Measurements from ENCODE around the gene ITGA11.

ITGA11 gene

GRCh38 chr15:68279779-68280753 lies 151.9 kb downstream of the ITGA11 start:
- DNase-seq, result no peak

GRCh38 chr15:68278595-68279405 lies 153.2 kb downstream of the ITGA11 start:
- no peak for DNase-seq

DNA sequence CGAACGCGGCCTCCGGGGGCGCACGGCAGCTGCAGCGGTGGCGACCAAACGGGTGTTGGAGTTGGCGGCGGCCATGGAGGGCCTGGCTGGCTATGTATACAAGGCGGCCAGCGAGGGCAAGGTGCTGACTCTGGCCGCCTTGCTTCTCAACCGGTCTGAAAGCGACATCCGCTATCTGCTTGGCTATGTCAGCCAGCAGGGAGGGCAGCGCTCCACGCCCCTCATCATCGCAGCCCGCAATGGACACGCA lies 153.7 kb downstream of the ITGA11 start:
- peak; percentile 75 for DNase-seq

DNA sequence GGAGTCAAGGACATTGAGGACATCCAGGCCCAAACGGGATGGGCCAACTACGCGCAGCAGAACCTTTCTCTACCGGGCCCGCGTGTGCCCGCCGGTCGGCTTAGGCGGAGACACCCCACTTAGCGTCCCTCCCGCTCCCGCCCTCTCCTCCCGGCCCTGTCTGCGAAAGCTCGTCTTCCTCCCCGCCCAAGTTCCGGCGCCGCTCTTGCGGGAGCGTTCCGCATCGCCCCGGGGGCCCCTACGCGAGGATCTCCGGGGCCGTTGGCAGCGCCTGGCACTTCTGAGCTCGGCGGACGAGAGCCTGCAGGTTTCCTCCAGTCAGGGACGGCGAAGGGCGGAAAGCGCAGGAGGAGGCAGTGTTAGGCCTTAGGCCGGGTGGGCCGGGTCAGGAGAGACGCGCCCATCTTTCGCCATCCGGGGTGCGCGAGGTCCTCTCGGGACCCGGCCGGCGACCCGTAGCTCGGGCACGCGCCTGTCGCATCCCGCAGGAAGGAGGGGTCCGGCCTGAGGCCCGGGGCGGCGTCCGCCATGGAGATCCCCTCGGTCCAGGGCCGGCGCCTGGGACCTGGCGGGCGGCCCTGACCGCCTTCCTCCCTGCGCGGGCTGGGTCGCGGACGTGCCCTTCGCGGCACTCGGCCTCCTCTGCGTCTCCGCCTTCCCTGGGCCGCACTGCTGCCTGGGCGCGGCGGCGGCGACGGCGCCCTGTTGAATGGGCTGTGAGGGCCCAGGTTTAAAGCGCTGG lies 154.2 kb downstream of the ITGA11 start, which contains the start of gene FEM1B:
FEM1B (plus strand) TSS at position 143 of the 742 bp plus-strand sequence. CDS start 673 bp downstream, outside the sequence.
- peak; percentile 90 for DNase-seq

- DNase-seq, result no peak
Observed at GRCh38 chr15:68277131-68277602, 154.8 kb downstream of the ITGA11 start.

DNA sequence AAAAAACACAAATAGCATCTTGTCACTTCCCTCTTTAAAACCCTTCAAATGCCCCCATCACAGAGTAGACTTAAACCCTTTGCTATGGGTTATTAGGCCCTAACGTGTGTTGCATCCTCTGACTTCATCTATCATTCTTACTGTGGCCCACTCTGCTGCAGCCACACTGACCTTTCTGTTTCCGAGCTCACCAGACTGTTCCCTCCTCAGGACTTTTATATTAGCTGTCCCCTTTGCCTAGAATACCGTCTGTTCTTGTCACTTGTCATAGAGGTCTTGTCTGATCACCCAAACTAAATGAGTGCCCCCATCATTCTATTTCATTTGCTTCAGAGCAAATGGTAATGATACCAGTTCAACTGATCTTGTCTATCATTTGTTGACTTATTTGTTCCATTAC lies 155.3 kb downstream of the ITGA11 start:
- no peak for DNase-seq

GRCh38 chr15:68275165-68275746 lies 156.7 kb downstream of the ITGA11 start:
- DNase-seq, result no peak

- DNase-seq, result no peak
Observed at GRCh38 chr15:68274201-68274848, 157.6 kb downstream of the ITGA11 start.

GRCh38 chr15:68272721-68273271 lies 159.2 kb downstream of the ITGA11 start:
- DNase-seq, result no peak

DNA sequence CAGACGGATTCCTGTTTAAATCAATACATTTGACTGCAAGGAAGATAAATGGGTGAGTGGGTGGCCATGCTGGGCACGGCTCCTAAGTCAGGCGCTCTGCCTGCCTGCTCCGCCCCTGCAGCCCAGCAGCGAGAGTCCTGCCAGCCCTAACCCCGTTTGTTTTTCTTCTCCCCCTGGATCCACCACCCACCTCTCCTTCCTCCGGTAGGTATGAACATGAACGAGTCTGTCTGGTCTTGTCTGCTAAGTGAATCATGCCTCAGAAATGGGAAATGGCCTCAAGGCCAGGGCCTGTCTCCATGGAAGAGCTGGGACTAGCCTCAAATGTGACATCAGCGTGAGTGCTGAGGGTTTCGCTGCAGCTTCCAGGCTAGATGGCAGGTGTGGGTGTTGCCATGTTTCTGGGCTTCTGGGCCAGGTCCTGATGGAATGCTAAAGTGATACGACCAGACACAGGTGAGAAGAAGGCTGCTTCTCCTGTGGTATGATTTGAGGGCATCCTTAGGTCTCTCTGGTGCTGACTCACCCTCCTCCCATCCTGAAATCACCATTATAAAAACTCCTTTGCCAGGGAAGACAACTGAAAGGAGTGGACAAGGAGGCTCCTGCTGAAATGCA lies 160.0 kb downstream of the ITGA11 start:
- DNase-seq, result no peak

DNA sequence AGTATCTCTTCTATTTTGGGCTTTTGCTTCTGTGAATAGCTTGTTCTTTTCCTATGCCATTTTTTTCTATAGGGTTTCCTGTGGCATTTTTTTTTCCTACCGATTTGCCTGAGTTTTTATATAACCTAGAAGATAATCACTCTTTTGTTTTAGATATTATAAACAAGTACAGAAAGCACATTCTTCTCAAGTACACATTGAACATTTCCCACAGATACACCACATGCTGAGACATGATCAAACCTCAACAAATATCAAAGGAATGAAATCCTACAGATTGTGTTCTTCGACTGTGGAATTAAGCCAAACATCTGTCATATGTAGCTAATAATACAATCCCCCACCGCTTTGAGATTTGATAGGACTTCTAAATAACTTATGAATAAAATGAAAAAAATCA lies 163.6 kb downstream of the ITGA11 start:
- no peak for DNase-seq

DNA sequence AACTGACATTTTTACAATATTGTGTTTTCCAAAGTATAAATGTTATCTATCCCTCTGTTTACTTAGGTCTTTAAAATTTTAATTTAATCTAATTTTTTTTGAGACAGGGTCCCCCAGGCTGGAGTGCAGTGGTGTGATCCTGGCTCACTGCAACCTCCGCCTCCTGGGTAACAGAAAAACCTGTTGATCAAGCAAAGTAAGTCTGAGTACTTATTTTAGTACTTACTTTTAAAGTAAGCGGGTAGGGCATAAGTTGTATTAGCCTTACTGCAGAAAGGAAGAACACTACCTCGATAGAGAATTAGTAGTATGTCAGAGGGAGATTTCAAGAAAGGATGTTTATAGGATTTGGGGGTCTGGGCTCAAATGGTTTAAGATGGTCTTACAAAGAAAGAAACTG lies 166.3 kb downstream of the ITGA11 start:
- DNase-seq, result no peak

- no peak for DNase-seq
Observed at GRCh38 chr15:68265081-68265480, 166.9 kb downstream of the ITGA11 start.

DNA sequence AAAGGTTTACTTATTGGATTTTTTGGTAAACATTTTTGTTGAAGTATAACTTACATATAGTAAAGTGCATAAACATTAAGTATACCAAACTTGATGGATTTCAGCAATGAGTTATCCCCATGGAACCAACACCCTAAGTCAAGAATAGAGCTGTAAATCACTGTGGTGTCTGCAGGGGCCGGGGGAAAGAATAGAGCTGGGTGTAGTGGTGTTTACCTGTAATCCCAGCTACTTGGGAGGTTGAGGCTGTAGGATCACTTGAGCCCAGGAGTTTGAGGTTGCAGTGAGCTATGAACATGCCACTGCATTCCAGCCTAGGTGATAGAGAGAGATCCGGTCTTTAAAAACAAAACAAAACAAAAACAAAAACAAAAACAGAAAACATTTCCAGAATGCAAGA lies 167.7 kb downstream of the ITGA11 start:
- no peak for DNase-seq

GRCh38 chr15:68262514-68263356 lies 169.2 kb downstream of the ITGA11 start:
- DNase-seq, result no peak

DNA sequence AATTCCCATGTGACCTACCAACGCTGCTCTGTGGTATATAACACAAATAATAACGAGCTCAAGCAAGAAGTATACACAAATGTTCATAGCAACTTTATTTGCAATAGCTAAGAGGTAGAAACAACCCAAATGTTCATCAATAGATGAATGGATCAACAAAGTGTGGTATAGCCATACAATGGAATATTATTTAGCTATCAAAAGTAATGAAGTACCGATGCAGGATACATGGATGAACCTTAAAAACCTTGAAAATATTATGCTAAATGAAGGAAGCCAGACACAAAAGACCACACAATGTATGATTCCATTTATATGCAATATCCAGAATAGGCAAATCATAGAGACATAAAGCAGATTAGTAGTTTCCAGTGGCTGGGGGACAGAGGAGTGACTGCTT lies 170.0 kb downstream of the ITGA11 start:
- DNase-seq, result no peak

GRCh38 chr15:68261241-68261640 lies 170.7 kb downstream of the ITGA11 start:
- DNase-seq, result no peak

GRCh38 chr15:68259883-68260282 lies 172.1 kb downstream of the ITGA11 start:
- no peak for DNase-seq

DNA sequence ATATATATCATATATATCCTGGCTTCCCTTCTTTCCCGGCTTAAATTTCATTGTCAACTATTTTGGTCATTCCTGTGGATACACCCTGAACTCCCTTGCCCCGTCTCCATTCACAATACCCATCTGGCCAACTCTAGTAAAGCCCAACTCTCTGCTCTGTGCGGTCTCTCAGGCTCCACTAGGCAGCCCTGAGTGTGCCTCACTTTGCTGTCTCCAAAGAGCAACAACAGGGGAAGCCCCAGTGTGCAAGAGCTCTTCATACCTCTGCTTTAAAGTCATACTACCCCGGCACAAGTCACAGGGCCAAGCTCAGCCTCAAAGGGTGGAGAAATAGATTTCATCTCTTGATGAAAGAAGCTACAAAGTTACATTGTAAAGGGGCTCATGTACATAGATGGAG lies 173.3 kb downstream of the ITGA11 start:
- DNase-seq, result no peak

DNA sequence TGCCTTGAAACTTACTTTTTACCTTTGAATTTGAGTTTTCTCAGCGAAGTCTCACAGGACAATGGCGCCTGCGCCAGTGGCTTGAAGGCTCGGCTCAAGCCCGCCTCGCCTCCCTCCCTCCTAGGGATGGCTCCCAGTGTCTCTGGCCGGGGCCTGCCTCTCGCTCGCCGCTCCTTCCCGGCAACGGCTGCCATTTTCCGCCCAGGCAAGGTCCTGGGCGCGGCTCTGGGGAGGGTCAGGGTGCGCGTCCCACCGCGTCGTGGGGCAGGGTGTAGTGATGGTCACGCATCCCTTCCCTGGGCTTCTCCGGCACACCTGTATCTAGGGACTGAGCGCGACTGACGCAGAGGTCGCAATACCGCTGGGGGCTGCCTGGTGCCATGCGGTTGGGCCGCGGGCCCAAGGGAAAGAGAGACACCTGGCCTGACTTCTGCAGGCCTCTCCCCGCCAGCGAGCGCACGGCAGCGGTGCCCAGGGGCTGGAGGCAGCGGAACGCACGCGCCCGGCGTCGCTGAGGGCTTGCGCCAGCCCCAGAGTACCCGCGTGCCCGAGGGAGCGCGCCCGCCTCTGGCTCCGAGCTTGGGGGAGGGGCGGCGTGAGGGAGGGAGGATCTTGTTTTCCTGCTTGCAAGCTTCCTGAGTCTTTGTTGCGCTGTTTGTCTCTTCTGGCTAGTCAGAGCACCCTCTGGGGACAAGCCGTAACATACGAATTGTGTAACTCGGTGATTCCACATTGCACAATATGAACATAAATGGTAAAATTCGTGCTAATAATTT lies 175.1 kb downstream of the ITGA11 start:
- peak; percentile 59 for DNase-seq
